Calu3 (cell line): ENCODE results near the gene SRA1. TPM values are rescaled to one million over a fixed set of nuclear protein-coding genes. Genes with fewer than 3 reads are reported as not detected.

Experiments used
- BruUV-seq: library from RNA; stranded (reverse); fragments of 400-500 nt; replicated peaks from 2 replicates; lab custom pipeline; 2021; lab: Mats Ljungman, UMichigan
- CTCF ChIA-PET: fragments of 300-600 bp; sonication (Branson Sonifier 250); formaldehyde crosslinking; loops from one replicate; lab custom pipeline; 2022; ENCODE audit warnings: antibody characterized with exemption; lab: Charles Lee
- DNase-seq: peaks from one replicate; pipeline ENCODE4 v3.0.0; 2022
- H3K27ac Mint-ChIP-seq: one replicate; pipeline ENCODE4 v1.8.0; 2022; ENCODE audit warnings: mixed read lengths; ENCODE audit not compliant: unreplicated experiment
- H3K27me3 Mint-ChIP-seq: one replicate; pipeline ENCODE4 v1.8.0; 2022; ENCODE audit warnings: mixed read lengths; ENCODE audit not compliant: unreplicated experiment
- H3K36me3 Mint-ChIP-seq: one replicate; pipeline ENCODE4 v1.8.0; 2022; ENCODE audit warnings: mild to moderate bottlenecking, moderate library complexity, mixed read lengths; ENCODE audit not compliant: insufficient read depth, unreplicated experiment
- H3K4me1 Mint-ChIP-seq: one replicate; pipeline ENCODE4 v1.8.0; 2022; ENCODE audit warnings: mild to moderate bottlenecking, low read depth, mixed read lengths; ENCODE audit not compliant: unreplicated experiment
- H3K4me3 Mint-ChIP-seq: one replicate; pipeline ENCODE4 v1.8.0; 2022; ENCODE audit warnings: mild to moderate bottlenecking, low read depth, moderate library complexity, mixed read lengths; ENCODE audit not compliant: unreplicated experiment
- H3K9me3 Mint-ChIP-seq: one replicate; pipeline ENCODE4 v1.8.0; 2022; ENCODE audit warnings: low read depth, mixed read lengths; ENCODE audit not compliant: unreplicated experiment
- intact Hi-C: fragments of 100-400 bp; cut with micrococcal nuclease; formaldehyde crosslinking; loops from one replicate; pipeline ENCODE4 v1.10.0; 2022; ENCODE audit not compliant: unreplicated experiment
- total RNA-seq: library from RNA; stranded (reverse); gene quantifications from 2 replicates; pipeline ENCODE4 v1.2.3, GENCODE V29; 2022
- TF ChIP-seq, protein P1 (sequence below): fragments of 200-600 bp; IDR thresholded peaks from one replicate; pipeline ENCODE4 v1.8.0; 2022; ENCODE audit warnings: antibody characterized with exemption; ENCODE audit not compliant: unreplicated experiment

Gene SRA1
- total RNA-seq, 1 experiment from 2014 or later, result 33.0 TPM

DNA sequence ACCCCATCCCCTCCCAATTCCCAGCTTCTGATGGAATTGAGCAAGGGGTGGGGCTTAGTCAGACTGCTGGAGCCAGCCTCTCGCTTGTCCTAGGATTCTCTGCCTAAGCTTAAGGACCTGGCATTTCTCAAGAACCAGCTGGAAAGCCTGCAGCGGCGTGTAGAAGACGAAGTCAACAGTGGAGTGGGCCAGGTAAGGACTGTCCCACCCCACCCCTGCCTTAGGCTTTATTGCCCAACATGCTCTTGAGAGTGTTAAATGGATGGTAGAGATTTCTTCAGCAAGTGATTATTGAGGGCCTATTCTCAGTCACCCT, 8.5 kb upstream of the SRA1 start:
- no TSS peak for BruUV-seq
- peaks cover 31% of the 10 kb centered on the region for H3K36me3 Mint-ChIP-seq
- H3K4me3 Mint-ChIP-seq, result peak overlapping the region; percentile 93
- H3K4me1 Mint-ChIP-seq, result peaks cover 16% of the 10 kb centered on the region
- no peaks in the 10 kb centered on the region for H3K9me3 Mint-ChIP-seq
- no peak for DNase-seq
- no peaks in the 10 kb centered on the region for H3K27me3 Mint-ChIP-seq
- intact Hi-C loops, result no loop called here
- CTCF ChIA-PET, result interaction anchor here (1.4 kb wide), 1 partner anchor 69 kb away, joined by 3 read pairs; no protein-coding TSS in a partner anchor
- peak overlapping the region; percentile 95 for H3K27ac Mint-ChIP-seq
- TF ChIP-seq, protein P1, sequence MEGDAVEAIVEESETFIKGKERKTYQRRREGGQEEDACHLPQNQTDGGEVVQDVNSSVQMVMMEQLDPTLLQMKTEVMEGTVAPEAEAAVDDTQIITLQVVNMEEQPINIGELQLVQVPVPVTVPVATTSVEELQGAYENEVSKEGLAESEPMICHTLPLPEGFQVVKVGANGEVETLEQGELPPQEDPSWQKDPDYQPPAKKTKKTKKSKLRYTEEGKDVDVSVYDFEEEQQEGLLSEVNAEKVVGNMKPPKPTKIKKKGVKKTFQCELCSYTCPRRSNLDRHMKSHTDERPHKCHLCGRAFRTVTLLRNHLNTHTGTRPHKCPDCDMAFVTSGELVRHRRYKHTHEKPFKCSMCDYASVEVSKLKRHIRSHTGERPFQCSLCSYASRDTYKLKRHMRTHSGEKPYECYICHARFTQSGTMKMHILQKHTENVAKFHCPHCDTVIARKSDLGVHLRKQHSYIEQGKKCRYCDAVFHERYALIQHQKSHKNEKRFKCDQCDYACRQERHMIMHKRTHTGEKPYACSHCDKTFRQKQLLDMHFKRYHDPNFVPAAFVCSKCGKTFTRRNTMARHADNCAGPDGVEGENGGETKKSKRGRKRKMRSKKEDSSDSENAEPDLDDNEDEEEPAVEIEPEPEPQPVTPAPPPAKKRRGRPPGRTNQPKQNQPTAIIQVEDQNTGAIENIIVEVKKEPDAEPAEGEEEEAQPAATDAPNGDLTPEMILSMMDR, result no peak

DNA sequence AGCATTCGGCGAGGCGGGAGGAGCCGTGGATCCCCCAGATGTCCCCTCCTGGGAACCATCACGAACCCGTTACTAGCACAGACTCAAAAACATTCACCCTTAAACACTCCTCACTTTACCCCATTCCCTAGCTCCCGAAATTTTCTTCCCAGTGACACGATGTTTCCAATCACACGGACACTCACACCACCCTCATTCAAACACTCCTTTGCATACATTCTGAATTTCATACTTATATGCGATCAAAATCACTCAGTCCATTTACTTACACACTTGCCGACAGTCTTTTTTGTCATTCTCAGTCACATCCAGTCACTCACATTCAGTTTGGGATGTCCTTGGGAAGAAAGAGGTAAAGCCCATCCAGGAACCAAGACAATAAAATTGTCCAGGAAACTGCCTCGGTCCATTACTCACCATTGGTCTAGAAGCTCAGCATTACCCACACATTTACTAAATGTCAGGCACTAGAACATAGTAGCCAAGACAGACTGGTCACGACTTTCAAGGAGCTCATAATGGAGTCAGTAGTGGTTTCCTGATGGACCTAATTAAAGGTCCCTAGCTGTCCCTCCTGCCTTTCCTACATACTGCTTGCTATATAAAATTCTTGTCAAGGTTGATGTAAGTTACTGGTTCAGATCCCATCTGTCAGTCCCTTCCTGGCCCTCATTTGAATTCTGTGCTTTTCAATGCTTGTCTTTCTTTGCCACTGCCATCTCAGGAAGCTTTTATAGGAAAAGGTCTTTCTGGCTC, 7.9 kb upstream of the SRA1 start:
- peaks cover 31% of the 10 kb centered on the region for H3K36me3 Mint-ChIP-seq
- H3K4me3 Mint-ChIP-seq, result peak overlapping the region; percentile 93
- intact Hi-C loops, result no loop called here
- no peak for DNase-seq
- CTCF ChIA-PET, result interaction anchor here (1.4 kb wide), 1 partner anchor 70 kb away, joined by 3 read pairs; no protein-coding TSS in a partner anchor
- BruUV-seq, result TSS peak; percentile 62
- H3K9me3 Mint-ChIP-seq, result no peaks in the 10 kb centered on the region
- H3K27ac Mint-ChIP-seq, result peak overlapping the region; percentile 95
- peaks cover 16% of the 10 kb centered on the region for H3K4me1 Mint-ChIP-seq
- H3K27me3 Mint-ChIP-seq, result no peaks in the 10 kb centered on the region
- TF ChIP-seq, protein P1, result no peak

GRCh38 chr5:140564196-140565023, 7.1 kb upstream of the SRA1 start, which contains the start of the genes APBB3 and SLC35A4:
Gene APBB3 (minus strand): TSS chr5:140564598. CDS start chr5:140564245, 353 bp downstream.
Gene SLC35A4 (plus strand): TSS chr5:140564828. CDS start chr5:140567170, 2,342 bp downstream.
- Mint-ChIP-seq H3K4me1 (peaks cover 16% of the 10 kb centered on the region), H3K36me3 (peaks cover 31% of the 10 kb centered on the region), H3K4me3 (peak within 1 kb of the TSS; percentile 93), H3K27me3 (no peaks in the 10 kb centered on the region), H3K9me3 (no peaks in the 10 kb centered on the region), H3K27ac (peak within 1 kb of the TSS; percentile 95)
- CTCF ChIA-PET, result interaction anchor here (0.7 to 1.2 kb wide), 2 partner anchors 71 to 126 kb away, joined by 5 read pairs; no protein-coding TSS in a partner anchor
- DNase-seq, result peak; percentile 96
- BruUV-seq, result no TSS peak
- TF ChIP-seq, protein P1, result no peak
- intact Hi-C loops, result no loop called here

DNA sequence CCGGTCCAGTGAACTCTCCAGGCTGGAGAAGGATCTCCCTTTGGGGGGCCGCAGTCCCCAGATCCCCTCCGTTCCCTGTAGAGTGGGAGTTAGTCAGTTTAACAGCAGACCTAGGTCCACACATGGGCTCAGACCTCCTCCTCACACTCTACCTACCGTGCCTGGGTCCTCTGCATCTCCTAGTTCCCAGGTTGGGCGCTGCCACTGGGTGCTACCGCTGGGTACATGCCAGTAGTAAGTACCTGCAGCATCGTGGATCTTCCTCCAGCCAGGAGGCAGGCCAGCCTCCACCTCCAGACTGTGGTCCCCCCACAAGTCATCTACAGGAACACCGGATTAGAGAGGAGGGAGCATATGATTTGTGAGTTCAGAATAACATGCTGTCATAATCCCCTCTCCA, 6.3 kb upstream of the SRA1 start:
- Mint-ChIP-seq H3K4me1 (peaks cover 16% of the 10 kb centered on the region), H3K4me3 (peak overlapping the region; percentile 93), H3K9me3 (no peaks in the 10 kb centered on the region), H3K27ac (peak overlapping the region; percentile 95), H3K27me3 (no peaks in the 10 kb centered on the region), H3K36me3 (peaks cover 31% of the 10 kb centered on the region)
- TSS peak; percentile 57 for BruUV-seq
- intact Hi-C loops, result no loop called here
- TF ChIP-seq, protein P1, result no peak
- CTCF ChIA-PET, result interaction anchor here (0.7 to 1.2 kb wide), 2 partner anchors 71 to 127 kb away, joined by 5 read pairs; no protein-coding TSS in a partner anchor
- no peak for DNase-seq
